NT2/D1 (cell line): ENCODE measurements around the gene MUCL3.
"Not testable (repeated sequence)": the region's sequence is repeated elsewhere in the genome, so short reads cannot be mapped to it uniquely, and the experiment has no call there.

Experiments used
- DNase-seq: peaks from one replicate; pipeline ENCODE4 v3.0.0-alpha.2; 2011; ENCODE audit warnings: low read depth, low spot score
- H3K27me3 ChIP-seq: 2 replicates; pipeline ENCODE4 v1.6.0; 2011; ENCODE audit warnings: mild to moderate bottlenecking; ENCODE audit not compliant: insufficient read length, insufficient read depth
- H3K36me3 ChIP-seq: 2 replicates; pipeline ENCODE4 v1.6.1; 2011; ENCODE audit warnings: mild to moderate bottlenecking, low read length, mixed read lengths; ENCODE audit not compliant: insufficient read depth, insufficient read length
- H3K4me1 ChIP-seq: 2 replicates; pipeline ENCODE4 v1.5.1; 2011; ENCODE audit not compliant: insufficient read depth, insufficient read length
- H3K4me3 ChIP-seq: 2 replicates; pipeline ENCODE4 v1.5.1; 2011; ENCODE audit warnings: low read depth; ENCODE audit not compliant: insufficient read length
- H3K9ac ChIP-seq: 2 replicates; pipeline ENCODE4 v1.6.0; 2011; ENCODE audit warnings: low read depth; ENCODE audit not compliant: insufficient read length
- H3K9me3 ChIP-seq: 2 replicates; pipeline ENCODE4 v1.5.1; 2011; ENCODE audit warnings: mild to moderate bottlenecking, low read length; ENCODE audit not compliant: insufficient read depth
- SUZ12 ChIP-seq: IDR thresholded peaks from 2 replicates; pipeline ENCODE4 v1.6.1; 2011; ENCODE audit not compliant: insufficient read length, insufficient read depth; ENCODE audit errors: extremely low read depth
- YY1 ChIP-seq: IDR thresholded peaks from 2 replicates; pipeline ENCODE4 v1.6.1; 2011; ENCODE audit not compliant: insufficient read length, insufficient read depth
- ZNF274 ChIP-seq: IDR thresholded peaks from 2 replicates; pipeline ENCODE4 v1.6.1; 2011; ENCODE audit warnings: mild to moderate bottlenecking, low read depth, low read length

The MUCL3 gene

GRCh38 chr6:30914076-30914853 lies 26.5 kb upstream of the MUCL3 start, which contains the start of gene VARS2:
Gene VARS2 (plus strand): TSS chr6:30914238. CDS start chr6:30914837, 599 bp downstream.
- peak; percentile 42 for DNase-seq
- Histone ChIP-seq H3K9me3 (no peaks in the 10 kb centered on the region), H3K4me1 (peaks cover 2% of the 10 kb centered on the region), H3K9ac (peak within 1 kb of the TSS; percentile 81), H3K27me3 (no peaks in the 10 kb centered on the region), H3K4me3 (peak within 1 kb of the TSS; percentile 56), H3K36me3 (peaks cover 72% of the 10 kb centered on the region)
- TF ChIP-seq SUZ12: no peak

DNA sequence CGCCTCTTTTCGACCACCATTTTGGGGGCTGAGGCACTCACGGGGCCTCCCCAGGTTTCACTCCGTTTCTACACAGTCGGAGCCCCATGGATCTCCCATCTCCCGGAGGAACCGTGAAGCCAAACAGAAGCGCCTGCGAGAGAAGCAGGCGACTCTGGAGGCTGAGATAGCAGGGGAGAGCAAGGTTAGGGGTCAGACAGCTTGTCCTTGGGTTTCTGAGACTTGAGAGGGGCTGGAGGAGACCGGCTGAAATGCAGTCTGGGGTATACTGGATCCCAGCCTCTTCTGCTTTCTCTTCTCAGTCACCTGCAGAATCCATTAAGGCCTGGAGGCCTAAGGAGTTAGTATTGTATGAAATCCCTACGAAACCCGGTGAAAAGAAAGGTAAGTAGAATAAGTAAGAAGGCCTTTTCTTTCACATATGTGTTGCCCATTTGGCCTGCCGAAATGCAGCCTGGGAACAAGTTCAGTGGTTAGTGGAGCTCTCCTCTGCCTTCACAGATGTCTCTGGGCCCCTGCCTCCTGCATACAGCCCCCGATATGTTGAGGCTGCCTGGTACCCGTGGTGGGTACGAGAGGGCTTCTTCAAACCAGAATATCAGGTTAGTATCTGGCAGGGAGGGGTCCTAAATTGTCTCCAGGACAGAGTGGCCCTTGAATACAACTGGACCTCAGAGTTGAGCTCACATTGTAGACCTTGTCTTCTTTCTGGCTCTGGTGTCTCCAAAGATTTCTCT lies 25.8 kb upstream of the MUCL3 start:
- Histone ChIP-seq H3K27me3 (no peaks in the 10 kb centered on the region), H3K36me3 (peaks cover 71% of the 10 kb centered on the region), H3K4me1 (peaks cover 2% of the 10 kb centered on the region), H3K4me3 (peak overlapping the region; percentile 56), H3K9me3 (no peaks in the 10 kb centered on the region), H3K9ac (peak overlapping the region; percentile 81)
- DNase-seq: no peak
- no peak for TF ChIP-seq ZNF274
- TF ChIP-seq YY1: no peak
- TF ChIP-seq SUZ12: no peak

DNA sequence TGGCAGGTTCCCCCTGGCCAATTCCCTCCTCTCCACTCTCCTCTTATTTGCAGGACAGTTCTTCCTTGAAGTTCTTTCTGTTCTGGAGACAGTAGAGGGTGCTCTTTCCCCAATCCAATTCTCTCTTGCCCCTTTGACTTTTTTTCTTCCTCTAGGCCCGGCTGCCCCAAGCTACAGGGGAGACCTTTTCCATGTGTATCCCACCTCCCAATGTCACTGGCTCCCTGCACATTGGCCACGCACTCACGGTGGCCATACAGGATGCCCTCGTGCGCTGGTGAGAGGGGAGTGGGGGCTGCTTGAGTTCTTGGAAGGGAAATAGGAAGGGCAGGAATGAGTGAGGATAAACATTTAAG lies 25.2 kb upstream of the MUCL3 start:
- Histone ChIP-seq H3K4me3 (no peak overlapping the region), H3K4me1 (peaks cover 2% of the 10 kb centered on the region), H3K27me3 (no peaks in the 10 kb centered on the region), H3K36me3 (peaks cover 71% of the 10 kb centered on the region), H3K9ac (peak overlapping the region; percentile 51), H3K9me3 (no peaks in the 10 kb centered on the region)
- TF ChIP-seq YY1: no peak
- TF ChIP-seq ZNF274: no peak
- no peak for TF ChIP-seq SUZ12
- peak; percentile 62 for DNase-seq

DNA sequence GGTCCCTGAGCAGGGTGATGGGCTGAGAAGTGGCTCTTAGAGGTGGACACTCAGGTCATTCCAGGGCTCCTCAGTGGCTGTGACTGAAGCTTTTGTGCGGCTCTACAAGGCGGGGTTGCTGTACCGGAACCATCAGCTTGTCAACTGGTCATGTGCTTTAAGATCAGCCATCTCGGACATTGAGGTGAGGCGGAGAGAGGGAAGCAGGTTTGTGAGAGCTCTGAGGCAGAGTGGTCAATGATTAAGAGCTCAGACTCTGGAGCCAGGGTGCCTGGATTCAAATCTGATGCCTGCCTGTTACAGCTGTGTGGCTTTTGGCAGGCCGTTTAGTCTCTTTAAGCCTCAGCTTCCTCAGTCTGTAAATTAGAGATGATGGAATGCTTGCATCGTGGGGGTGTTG lies 23.7 kb upstream of the MUCL3 start:
- Histone ChIP-seq H3K9me3 (no peaks in the 10 kb centered on the region), H3K4me3 (no peak overlapping the region), H3K4me1 (peaks cover 2% of the 10 kb centered on the region), H3K27me3 (no peaks in the 10 kb centered on the region), H3K36me3 (peaks cover 70% of the 10 kb centered on the region), H3K9ac (no peak overlapping the region)
- no peak for DNase-seq
- TF ChIP-seq SUZ12: no peak

GRCh38 chr6:30917487-30917886 lies 23.3 kb upstream of the MUCL3 start:
- Histone ChIP-seq H3K36me3 (peaks cover 70% of the 10 kb centered on the region), H3K9ac (no peak overlapping the region), H3K4me1 (peaks cover 4% of the 10 kb centered on the region), H3K4me3 (no peak overlapping the region), H3K27me3 (no peaks in the 10 kb centered on the region), H3K9me3 (no peaks in the 10 kb centered on the region)
- no peak for DNase-seq
- TF ChIP-seq YY1 (no peak), SUZ12 (no peak), ZNF274 (no peak)

- TF ChIP-seq YY1 (no peak), ZNF274 (no peak), SUZ12 (no peak)
- Histone ChIP-seq H3K27me3 (no peaks in the 10 kb centered on the region), H3K4me3 (no peak overlapping the region), H3K4me1 (peaks cover 7% of the 10 kb centered on the region), H3K9ac (no peak overlapping the region), H3K9me3 (no peaks in the 10 kb centered on the region), H3K36me3 (peaks cover 70% of the 10 kb centered on the region)
- DNase-seq: no peak
Observed at GRCh38 chr6:30918670-30919069, 22.1 kb upstream of the MUCL3 start.

- H3K36me3 ChIP-seq: peaks cover 69% of the 10 kb centered on the region
- no peak overlapping the region for H3K4me3 ChIP-seq
- no peaks in the 10 kb centered on the region for H3K27me3 ChIP-seq
- H3K9me3 ChIP-seq: peaks cover under 1% of the 10 kb centered on the region; the same call in 1 of the 2 replicates
- no peak overlapping the region for H3K9ac ChIP-seq
- H3K4me1 ChIP-seq: peaks cover 5% of the 10 kb centered on the region
- TF ChIP-seq YY1: no peak
- TF ChIP-seq ZNF274: no peak
- no peak for TF ChIP-seq SUZ12
- no peak for DNase-seq
Observed at GRCh38 chr6:30922447-30922852, 18.3 kb upstream of the MUCL3 start.

DNA sequence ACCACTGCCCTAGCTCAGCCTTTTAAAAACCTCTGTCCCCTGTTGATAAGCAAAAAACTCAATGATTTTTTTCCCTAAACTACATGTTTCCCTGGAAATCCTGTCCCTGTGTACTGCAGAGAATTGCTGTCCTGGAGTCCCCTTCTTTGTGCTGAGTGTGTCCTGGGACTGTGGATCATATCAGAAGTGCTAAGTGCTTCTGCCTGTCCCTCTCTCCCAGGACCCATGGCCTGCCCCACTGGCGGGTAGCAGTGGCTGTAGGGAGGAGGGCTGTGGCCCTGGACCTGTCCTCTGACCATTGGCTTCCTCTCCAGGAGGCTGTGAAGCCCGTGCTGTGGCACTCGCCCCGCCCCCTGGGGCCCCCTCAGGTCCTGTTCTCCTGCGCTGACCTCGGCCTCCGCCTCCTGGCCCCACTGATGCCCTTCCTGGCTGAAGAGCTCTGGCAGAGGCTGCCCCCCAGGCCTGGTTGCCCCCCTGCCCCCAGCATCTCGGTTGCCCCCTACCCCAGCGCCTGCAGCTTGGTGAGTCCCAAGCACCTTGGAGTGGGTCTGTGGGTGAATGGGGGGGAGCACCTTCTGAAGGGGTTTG lies 16.6 kb upstream of the MUCL3 start:
- H3K27me3 ChIP-seq, H3K9ac ChIP-seq, H3K4me3 ChIP-seq, DNase-seq, H3K4me1 ChIP-seq: not testable (repeated sequence)
- peaks cover 80% of the 10 kb centered on the region for H3K36me3 ChIP-seq
- peaks cover 18% of the 10 kb centered on the region; the same call in 1 of the 2 replicates for H3K9me3 ChIP-seq
